GM12878 (cell line): ENCODE results near the gene LDLR. TPM values are rescaled to one million over a fixed set of nuclear protein-coding genes. Genes with fewer than 3 reads are reported as not detected.
A peak's percentile ranks its signal among the peaks of the same experiment; 100 is the strongest.

Source experiments
- ATAC-seq: fragments of 200-7000 bp; cut with Tn5 transposase; 3 replicates; pipeline ENCODE4 v1.9.1; 2020; ENCODE audit warnings: mild to moderate bottlenecking, moderate library complexity
- BruUV-seq: library from RNA; stranded (reverse); fragments of 400-500 nt; replicated peaks from 2 replicates; lab custom pipeline; 2021; lab: Mats Ljungman, UMichigan
- CTCF ChIA-PET: fragments of 300-600 bp; sonication (Branson Sonifier 250); formaldehyde crosslinking; extraction: SDS; loops from one replicate; lab custom pipeline; 2021; ENCODE audit warnings: inconsistent platforms; lab: Yijun Ruan, JAX
- POLR2A ChIA-PET: fragments of 350-600 bp; formaldehyde crosslinking; extraction: SDS; loops from one replicate; lab custom pipeline; 2021; ENCODE audit warnings: inconsistent platforms; lab: Charles Lee
- RAD21 ChIA-PET: fragments of 300-600 bp; sonication (Branson Sonifier 250); formaldehyde crosslinking; loops from one replicate; lab custom pipeline; 2023; ENCODE audit warnings: antibody characterized with exemption; ENCODE audit not compliant: unreplicated experiment; lab: Charles Lee
- SMC1A ChIA-PET: fragments of 300-600 bp; sonication (Branson Sonifier 250); formaldehyde crosslinking; loops from one replicate; lab custom pipeline; 2023; ENCODE audit not compliant: unreplicated experiment, uncharacterized antibody; lab: Charles Lee
- DNase-seq: peaks from one replicate; pipeline ENCODE4 v3.0.0-alpha.2; 2011; ENCODE audit warnings: low read depth, low spot score
- FAIRE-seq: peaks from 3 replicates; lab custom pipeline; 2011; peaks lifted over from hg19 to GRCh38; lab: Jason Lieb, UNC
- H2AFZ ChIP-seq: 2 replicates; pipeline ENCODE4 v1.6.0; 2011; ENCODE audit warnings: low read depth, low read length, control low read depth; ENCODE audit not compliant: control insufficient read depth
- H3K27ac ChIP-seq: 2 replicates; pipeline ENCODE4 v1.5.1; 2011; ENCODE audit warnings: control low read depth; ENCODE audit not compliant: control insufficient read depth, insufficient read depth
- H3K27me3 ChIP-seq, 2 experiments: replicated peaks in 1 of 2; 2 replicates each; pipeline versions ENCODE4 v1.6.0 to v1.6.1; 2011; ENCODE audit warnings: low read length in 1 of 2; ENCODE audit not compliant: control insufficient read depth in 2 of 2, insufficient read depth in 2 of 2
- H3K36me3 ChIP-seq, 2 experiments: 2 replicates each; pipeline ENCODE4 v1.5.1; 2011; ENCODE audit warnings: low read length in 1 of 2; ENCODE audit not compliant: control insufficient read depth in 2 of 2, insufficient read depth in 2 of 2
- H3K4me1 ChIP-seq: 2 replicates; pipeline ENCODE4 v1.6.1; 2011; ENCODE audit warnings: mild to moderate bottlenecking, low read length, moderate library complexity, mixed read lengths; ENCODE audit not compliant: control insufficient read depth, insufficient read depth
- H3K4me2 ChIP-seq: 2 replicates; pipeline ENCODE4 v1.6.0; 2011; ENCODE audit warnings: control low read depth; ENCODE audit not compliant: control insufficient read depth, insufficient read depth
- H3K4me3 ChIP-seq: fragments of 200-600 bp; sonication (generic); 2 replicates; pipeline ENCODE4 v1.5.1; 2016
- H3K79me2 ChIP-seq: 2 replicates; pipeline ENCODE4 v1.6.0; 2011; ENCODE audit warnings: low read length; ENCODE audit not compliant: control insufficient read depth, insufficient read depth
- H3K9ac ChIP-seq: 2 replicates; pipeline ENCODE4 v1.8.0; 2011; ENCODE audit warnings: low read length, control low read depth, mixed read lengths; ENCODE audit not compliant: control insufficient read depth, insufficient read depth
- H3K9me3 ChIP-seq: replicated peaks from 3 replicates; pipeline ENCODE4 v1.5.1; 2011; ENCODE audit warnings: mild to moderate bottlenecking, low read length; ENCODE audit not compliant: control insufficient read depth, insufficient read depth
- H4K20me1 ChIP-seq: 2 replicates; pipeline ENCODE4 v1.6.0; 2011; ENCODE audit not compliant: control insufficient read depth, insufficient read depth
- CEBPB ChIP-seq, 2 experiments: fragments of 150-350 bp in 1 of 2; IDR thresholded peaks; 2 replicates each; pipeline ENCODE4 v1.6.1; 2012 to 2014; ENCODE audit warnings: low read depth in 2 of 2, low read length in 2 of 2, borderline replicate concordance in 1 of 2, inconsistent platforms in 1 of 2
- DPF2 ChIP-seq: fragments of 450-650 bp; IDR thresholded peaks from 2 replicates; pipeline ENCODE4 v1.6.1; 2017; ENCODE audit warnings: mild to moderate bottlenecking
- WGBS: methylation state at CpG from one replicate; pipeline ENCODE4 v1.1.6; 2016; ENCODE audit warnings: low lambda C conversion rate; ENCODE audit not compliant: insufficient replicate concordance, insufficient coverage; ENCODE audit errors: missing lambda C conversion rate; 5-methylcytosine and 5-hydroxymethylcytosine counted together
- in situ Hi-C: fragments of 300-500 bp; cut with MboI; formaldehyde crosslinking; loops from 9 replicates; pipeline ENCODE4 v1.14.3; 2018; ENCODE audit warnings: mixed read lengths
- intact Hi-C: fragments of 100-400 bp; cut with micrococcal nuclease; formaldehyde crosslinking; loops from one replicate; pipeline ENCODE4 v1.14.2; 2022; ENCODE audit not compliant: unreplicated experiment
- microRNA-seq: library from miRNA; unstranded; fragments of <30 nt; microRNA quantifications from one replicate; pipeline ENCODE4, GENCODE V29; 2018
- polyA plus RNA-seq, 11 experiments: library from polyadenylated mRNA; depleted of rRNA in 4 of 11; unstranded in 6 of 11; stranded (reverse) in 5 of 11; fragments of >200 nt; fragmentation: Nextera tagmentation in 4 of 11; fragmentation: Illumina TruSeq in 1 of 11; extraction: Ambion mirVana in 4 of 11; extraction: Trizol in 1 of 11; gene quantifications; 1 replicate in 1 of 11; 2 replicates in 10 of 11; pipeline versions ENCODE4 v1.2.1 to v1.2.3, GENCODE V29; 2011 to 2016; ENCODE audit warnings: inconsistent platforms in 2 of 11, missing spikeins in 2 of 11, low read depth in 1 of 11
- total RNA-seq, 4 experiments: library from RNA; depleted of rRNA in 3 of 4; stranded (reverse); fragments of >200 nt in 3 of 4; fragmentation: Illumina TruSeq in 1 of 4; extraction: Trizol in 1 of 4; gene quantifications; 2 replicates each; pipeline versions ENCODE4 v1.2.1 to v1.2.3, GENCODE V29; 2013 to 2021

LDLR gene
- total and polyA plus RNA-seq, 10 of the 15 experiments (the other 5 are each of a cell fraction or from before 2014, with no cell fraction given), result 11.3 to 59.2 (median 27.3) TPM

- POLR2A ChIA-PET, result no interaction called here
- CTCF ChIA-PET, result no interaction called here
- no peak overlapping the region for H3K27ac ChIP-seq
- peaks cover 3% of the 10 kb centered on the region; the same call in 1 of the 3 replicates for H3K9me3 ChIP-seq
- RAD21 ChIA-PET, result no interaction called here
- 97% methylated on average over 4 of the region's 4 CpGs for WGBS
- BruUV-seq, result no TSS peak
- H3K4me3 ChIP-seq, result no peak overlapping the region
- intact Hi-C loops (no loop called here), in situ Hi-C loops (no loop called here)
- H3K4me2 ChIP-seq, result no peak overlapping the region
- H3K9ac ChIP-seq, result no peak overlapping the region
- FAIRE-seq (no peak), DNase-seq (no peak), ATAC-seq (no peak)
- no peaks in the 10 kb centered on the region; a peak in 1 of 4 replicates for H3K36me3 ChIP-seq
- no peaks in the 10 kb centered on the region for H4K20me1 ChIP-seq
- no peaks in the 10 kb centered on the region for H3K79me2 ChIP-seq
- H2AFZ ChIP-seq, result no peak overlapping the region
- peaks cover 20% of the 10 kb centered on the region for H3K4me1 ChIP-seq
- SMC1A ChIA-PET, result no interaction called here
- peak in 1 of 2 experiments; percentile 68; a peak in 2 of 4 replicates for TF ChIP-seq CEBPB (IDR thresholded peaks at IDR 0.05; ENCODE audit: borderline replicate concordance in 1 of 2, low read depth in 2 of 2, low read length in 2 of 2)
- no peak for TF ChIP-seq DPF2
- TF ChIP-seq, all 136 proteins: peak for 1
- H3K27me3 ChIP-seq, result no peaks in the 10 kb centered on the region
These were observed 92.2 kb downstream of the LDLR start for GRCh38 chr19:11181488-11181887.

Small RNA genes within 50 kb of the gene (microRNA-seq; reads per million reads assigned to microRNA genes)
- 4.1 reads per million, percentile 24 among the genes with 10 or more reads in this experiment for gene MIR6886

Other genes starting within 250 kb of the LDLR start
Only the 7 nearest of the 10 such genes appear.
- 33.4 and 36.4 TPM in 2 replicates for gene YIPF2, start 160.8 kb upstream of the LDLR start, total RNA-seq (2014; rRNA removed)
- 10.6 and 14.9 TPM in 2 replicates for gene YIPF2, start 160.8 kb upstream of the LDLR start, total RNA-seq (2014; rRNA removed; fragmentation: Illumina TruSeq; extraction: Trizol)
- gene YIPF2, start 160.8 kb upstream of the LDLR start, total RNA-seq (2021), result 26.5 and 28.4 TPM in 2 replicates
- gene YIPF2, start 160.8 kb upstream of the LDLR start, polyA plus RNA-seq (2011; rRNA removed), result 10.0 and 17.2 TPM in 2 replicates
- gene YIPF2, start 160.8 kb upstream of the LDLR start, polyA plus RNA-seq (2014; fragmentation: Illumina TruSeq; extraction: Trizol), result 1.8 and 8.1 TPM in 2 replicates
- gene YIPF2, start 160.8 kb upstream of the LDLR start, polyA plus RNA-seq (2014; fragmentation: Nextera tagmentation; extraction: Ambion mirVana), result 1 to 10 TPM in 1 of 2 experiments, under 1 TPM in 1; 0.92 to 3.9 TPM
- 31.7 and 38.9 TPM in 2 replicates for gene YIPF2, start 160.8 kb upstream of the LDLR start, polyA plus RNA-seq (2014; rRNA removed)
- gene YIPF2, start 160.8 kb upstream of the LDLR start, polyA plus RNA-seq (2016; fragmentation: Nextera tagmentation; extraction: Ambion mirVana), result 10 to 100 TPM; 18.1 to 19.6 TPM
- 25.1 and 25.8 TPM in 2 replicates for gene TIMM29, start 160.7 kb upstream of the LDLR start, total RNA-seq (2014; rRNA removed)
- 11.0 TPM in 2 replicates for gene TIMM29, start 160.7 kb upstream of the LDLR start, total RNA-seq (2014; rRNA removed; fragmentation: Illumina TruSeq; extraction: Trizol)
- 20.9 and 22.7 TPM in 2 replicates for gene TIMM29, start 160.7 kb upstream of the LDLR start, total RNA-seq (2021)
- gene TIMM29, start 160.7 kb upstream of the LDLR start, polyA plus RNA-seq (2011; rRNA removed), result 9.6 and 10.2 TPM in 2 replicates
- gene TIMM29, start 160.7 kb upstream of the LDLR start, polyA plus RNA-seq (2014; fragmentation: Illumina TruSeq; extraction: Trizol), result 6.2 and 8.2 TPM in 2 replicates
- gene TIMM29, start 160.7 kb upstream of the LDLR start, polyA plus RNA-seq (2014; fragmentation: Nextera tagmentation; extraction: Ambion mirVana), result 1 to 10 TPM; 2.4 to 6.5 TPM
- 15.9 and 17.6 TPM in 2 replicates for gene TIMM29, start 160.7 kb upstream of the LDLR start, polyA plus RNA-seq (2014; rRNA removed)
- 10 to 100 TPM; 27.4 to 27.9 TPM for gene TIMM29, start 160.7 kb upstream of the LDLR start, polyA plus RNA-seq (2016; fragmentation: Nextera tagmentation; extraction: Ambion mirVana)
- gene SMARCA4, start 128.4 kb upstream of the LDLR start, total RNA-seq (2014; rRNA removed), result 82.0 and 85.3 TPM in 2 replicates
- gene SMARCA4, start 128.4 kb upstream of the LDLR start, total RNA-seq (2014; rRNA removed; fragmentation: Illumina TruSeq; extraction: Trizol), result 39.2 and 44.7 TPM in 2 replicates
- 153 and 175 TPM in 2 replicates for gene SMARCA4, start 128.4 kb upstream of the LDLR start, total RNA-seq (2021)
- gene SMARCA4, start 128.4 kb upstream of the LDLR start, polyA plus RNA-seq (2011; rRNA removed), result 25.2 and 32.1 TPM in 2 replicates
- 34.9 and 63.5 TPM in 2 replicates for gene SMARCA4, start 128.4 kb upstream of the LDLR start, polyA plus RNA-seq (2014; fragmentation: Illumina TruSeq; extraction: Trizol)
- 10 to 100 TPM; 22.4 to 43.8 TPM for gene SMARCA4, start 128.4 kb upstream of the LDLR start, polyA plus RNA-seq (2014; fragmentation: Nextera tagmentation; extraction: Ambion mirVana)
- gene SMARCA4, start 128.4 kb upstream of the LDLR start, polyA plus RNA-seq (2014; rRNA removed), result 51.2 and 76.8 TPM in 2 replicates
- 100 to 1,000 TPM in 1 of 2 experiments, 10 to 100 TPM in 1; 88.6 to 102 TPM for gene SMARCA4, start 128.4 kb upstream of the LDLR start, polyA plus RNA-seq (2016; fragmentation: Nextera tagmentation; extraction: Ambion mirVana)
- 69.3 and 70.8 TPM in 2 replicates for gene SPC24, start 66.3 kb downstream of the LDLR start, total RNA-seq (2014; rRNA removed)
- 43.4 and 47.0 TPM in 2 replicates for gene SPC24, start 66.3 kb downstream of the LDLR start, total RNA-seq (2014; rRNA removed; fragmentation: Illumina TruSeq; extraction: Trizol)
- 59.1 and 65.0 TPM in 2 replicates for gene SPC24, start 66.3 kb downstream of the LDLR start, total RNA-seq (2021)
- 22.0 and 25.6 TPM in 2 replicates for gene SPC24, start 66.3 kb downstream of the LDLR start, polyA plus RNA-seq (2011; rRNA removed)
- 17.0 and 18.1 TPM in 2 replicates for gene SPC24, start 66.3 kb downstream of the LDLR start, polyA plus RNA-seq (2014; fragmentation: Illumina TruSeq; extraction: Trizol)
- gene SPC24, start 66.3 kb downstream of the LDLR start, polyA plus RNA-seq (2014; fragmentation: Nextera tagmentation; extraction: Ambion mirVana), result 10 to 100 TPM in 1 of 2 experiments, 1 to 10 TPM in 1; 9.4 to 18.4 TPM
- gene SPC24, start 66.3 kb downstream of the LDLR start, polyA plus RNA-seq (2014; rRNA removed), result 34.4 and 55.4 TPM in 2 replicates
- 10 to 100 TPM; 65.3 to 72.6 TPM for gene SPC24, start 66.3 kb downstream of the LDLR start, polyA plus RNA-seq (2016; fragmentation: Nextera tagmentation; extraction: Ambion mirVana)
- gene KANK2, start 108.1 kb downstream of the LDLR start, total RNA-seq (2014; rRNA removed), result 25.9 and 28.2 TPM in 2 replicates
- 17.4 and 18.9 TPM in 2 replicates for gene KANK2, start 108.1 kb downstream of the LDLR start, total RNA-seq (2014; rRNA removed; fragmentation: Illumina TruSeq; extraction: Trizol)
- gene KANK2, start 108.1 kb downstream of the LDLR start, total RNA-seq (2021), result 31.9 and 32.9 TPM in 2 replicates
- gene KANK2, start 108.1 kb downstream of the LDLR start, polyA plus RNA-seq (2011; rRNA removed), result 5.4 and 10.8 TPM in 2 replicates
- gene KANK2, start 108.1 kb downstream of the LDLR start, polyA plus RNA-seq (2014; fragmentation: Illumina TruSeq; extraction: Trizol), result 21.9 and 33.0 TPM in 2 replicates
- gene KANK2, start 108.1 kb downstream of the LDLR start, polyA plus RNA-seq (2014; fragmentation: Nextera tagmentation; extraction: Ambion mirVana), result 1 to 10 TPM; 4.9 to 7.3 TPM
- 19.4 and 23.3 TPM in 2 replicates for gene KANK2, start 108.1 kb downstream of the LDLR start, polyA plus RNA-seq (2014; rRNA removed)
- gene KANK2, start 108.1 kb downstream of the LDLR start, polyA plus RNA-seq (2016; fragmentation: Nextera tagmentation; extraction: Ambion mirVana), result 10 to 100 TPM; 17.1 to 23.2 TPM
- gene ANGPTL8, start 150.2 kb downstream of the LDLR start, total RNA-seq (2014; rRNA removed), result not detected in 2 replicates
- not detected in 2 replicates for gene ANGPTL8, start 150.2 kb downstream of the LDLR start, total RNA-seq (2014; rRNA removed; fragmentation: Illumina TruSeq; extraction: Trizol)
- not detected in 2 replicates for gene ANGPTL8, start 150.2 kb downstream of the LDLR start, total RNA-seq (2021)
- gene ANGPTL8, start 150.2 kb downstream of the LDLR start, polyA plus RNA-seq (2011; rRNA removed), result not detected in 2 replicates
- not detected in 2 replicates for gene ANGPTL8, start 150.2 kb downstream of the LDLR start, polyA plus RNA-seq (2014; fragmentation: Illumina TruSeq; extraction: Trizol)
- gene ANGPTL8, start 150.2 kb downstream of the LDLR start, polyA plus RNA-seq (2014; fragmentation: Nextera tagmentation; extraction: Ambion mirVana), result not detected
- not detected in 2 replicates for gene ANGPTL8, start 150.2 kb downstream of the LDLR start, polyA plus RNA-seq (2014; rRNA removed)
- not detected for gene ANGPTL8, start 150.2 kb downstream of the LDLR start, polyA plus RNA-seq (2016; fragmentation: Nextera tagmentation; extraction: Ambion mirVana)
- gene DOCK6, start 173.1 kb downstream of the LDLR start, total RNA-seq (2014; rRNA removed), result 5.0 TPM in 2 replicates
- 2.9 and 3.1 TPM in 2 replicates for gene DOCK6, start 173.1 kb downstream of the LDLR start, total RNA-seq (2014; rRNA removed; fragmentation: Illumina TruSeq; extraction: Trizol)
- gene DOCK6, start 173.1 kb downstream of the LDLR start, total RNA-seq (2021), result 23.2 and 24.8 TPM in 2 replicates
- 3.0 and 5.8 TPM in 2 replicates for gene DOCK6, start 173.1 kb downstream of the LDLR start, polyA plus RNA-seq (2011; rRNA removed)
- 0.84 and 2.8 TPM in 2 replicates for gene DOCK6, start 173.1 kb downstream of the LDLR start, polyA plus RNA-seq (2014; fragmentation: Illumina TruSeq; extraction: Trizol)
- 1 to 10 TPM in 1 of 2 experiments, under 1 TPM in 1; 0.76 to 1.8 TPM for gene DOCK6, start 173.1 kb downstream of the LDLR start, polyA plus RNA-seq (2014; fragmentation: Nextera tagmentation; extraction: Ambion mirVana)
- 9.4 and 10.4 TPM in 2 replicates for gene DOCK6, start 173.1 kb downstream of the LDLR start, polyA plus RNA-seq (2014; rRNA removed)
- 1 to 10 TPM; 4.5 to 5.4 TPM for gene DOCK6, start 173.1 kb downstream of the LDLR start, polyA plus RNA-seq (2016; fragmentation: Nextera tagmentation; extraction: Ambion mirVana)